Kidney glomerular epithelial cell (primary cell): ENCODE data around the gene OR2Z1.

Experiments used
- DNase-seq: peaks from one replicate; lab custom pipeline; 2025; lab: John Stamatoyannopoulos, UW

OR2Z1 gene, protein sequence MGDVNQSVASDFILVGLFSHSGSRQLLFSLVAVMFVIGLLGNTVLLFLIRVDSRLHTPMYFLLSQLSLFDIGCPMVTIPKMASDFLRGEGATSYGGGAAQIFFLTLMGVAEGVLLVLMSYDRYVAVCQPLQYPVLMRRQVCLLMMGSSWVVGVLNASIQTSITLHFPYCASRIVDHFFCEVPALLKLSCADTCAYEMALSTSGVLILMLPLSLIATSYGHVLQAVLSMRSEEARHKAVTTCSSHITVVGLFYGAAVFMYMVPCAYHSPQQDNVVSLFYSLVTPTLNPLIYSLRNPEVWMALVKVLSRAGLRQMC

DNA sequence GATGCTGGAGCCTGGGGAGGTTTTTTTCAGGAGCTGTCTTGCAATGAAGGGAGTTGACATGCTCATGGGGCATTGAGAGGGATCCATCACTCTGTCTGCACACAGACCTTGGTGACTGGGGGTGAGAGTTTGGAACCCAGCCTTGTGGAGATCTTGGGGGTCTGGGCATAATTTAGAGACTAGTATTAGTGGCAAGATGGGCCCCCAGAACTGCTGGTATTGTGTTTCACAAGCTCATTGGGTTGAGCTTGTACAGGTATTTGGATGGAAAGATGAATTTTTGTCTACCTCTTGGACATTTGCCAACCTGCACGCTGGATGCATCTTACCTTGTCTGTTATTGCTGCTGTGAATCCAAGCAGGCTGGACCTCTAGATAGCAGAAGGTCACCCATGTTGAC is at the start of gene OR2Z1:
TSS of gene OR2Z1 (plus strand) at position 301 of the 400 bp plus-strand sequence. CDS start 9,395 bp downstream, outside the sequence.
- DNase-seq = no peak

DNA sequence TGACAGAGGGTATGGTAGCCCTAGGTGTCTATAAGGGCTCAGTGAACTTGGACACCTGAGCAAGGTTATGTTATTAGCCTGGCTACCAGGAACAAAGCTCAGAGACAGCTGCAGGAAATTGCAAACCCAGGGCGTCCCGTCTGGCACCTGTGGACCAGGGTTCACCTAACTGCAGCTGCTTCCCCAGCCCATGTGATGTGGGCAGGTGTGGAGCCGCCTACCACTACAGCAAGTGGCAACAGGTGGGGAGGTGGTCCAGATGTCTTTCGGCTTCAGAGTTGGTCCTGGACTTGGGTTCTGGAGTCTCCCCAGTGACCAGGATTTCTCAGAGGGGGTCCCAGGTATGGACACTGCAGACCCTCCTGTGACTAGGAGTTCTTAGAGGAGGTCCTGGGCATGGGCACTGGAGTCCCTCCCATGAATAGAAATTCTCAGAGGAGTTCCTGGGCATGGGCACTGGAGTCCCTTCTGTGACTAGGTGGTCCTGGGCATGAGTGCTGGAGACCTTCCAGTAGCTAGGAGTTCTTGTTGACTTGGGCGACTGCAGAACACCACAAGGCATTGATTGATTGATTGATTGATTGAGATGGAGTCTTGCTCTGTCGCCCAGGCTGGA is 48.0 kb upstream of the OR2Z1 start:
- DNase-seq = no peak

DNA sequence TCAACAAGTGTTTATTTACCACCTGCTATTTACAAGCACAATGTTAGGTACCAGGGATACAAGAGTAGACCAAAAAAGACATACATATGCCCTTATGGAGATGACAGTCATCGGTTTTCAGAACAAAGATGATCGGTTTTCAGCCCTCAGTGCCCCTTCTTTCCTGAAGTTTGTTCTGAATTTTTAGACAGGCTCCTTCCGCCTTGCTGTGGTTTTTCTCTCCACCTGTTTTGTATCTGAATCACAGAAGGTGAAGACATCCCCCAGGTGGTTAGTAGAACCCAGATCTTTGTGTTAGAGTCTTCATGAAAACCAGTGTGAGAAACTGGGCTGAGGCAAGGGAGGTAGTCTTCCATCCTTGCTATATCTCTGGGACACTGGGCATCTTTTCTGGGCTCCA is 46.4 kb upstream of the OR2Z1 start:
- DNase-seq = no peak

- no peak for DNase-seq
Measured at GRCh38 chr19:8678244-8678807, 43.1 kb upstream of the OR2Z1 start.

DNA sequence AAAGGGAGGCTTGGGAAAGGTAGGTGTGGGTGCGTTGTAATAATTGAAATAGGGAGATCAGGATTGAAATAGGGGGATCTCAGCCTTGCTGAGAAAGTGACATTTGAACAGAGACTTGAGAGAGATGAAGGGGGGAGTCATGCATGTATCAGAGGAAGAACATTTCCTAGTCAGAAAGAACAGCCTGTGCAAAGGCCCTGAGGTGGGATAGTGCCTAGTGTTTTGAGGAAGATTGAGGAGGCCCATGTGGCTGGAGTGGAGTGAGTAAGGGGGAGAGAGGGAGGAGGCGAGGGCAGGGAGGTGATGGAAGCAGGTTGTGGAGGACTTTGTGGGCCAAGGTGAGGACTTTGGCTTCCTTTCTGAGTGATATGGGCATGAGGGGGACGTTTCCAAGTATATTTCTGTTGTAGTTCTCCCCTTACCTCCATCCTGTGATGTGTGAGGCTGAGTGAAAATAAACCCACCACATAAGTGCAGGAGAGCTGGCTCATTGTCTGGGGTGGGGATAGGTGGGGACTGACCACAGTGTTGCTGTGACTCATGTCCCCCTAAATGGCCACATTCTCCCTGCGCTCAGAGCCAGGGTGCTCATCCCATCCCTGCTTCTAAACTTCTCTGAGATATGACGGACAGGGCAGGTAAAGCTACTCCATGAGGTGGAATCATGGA is 40.6 kb upstream of the OR2Z1 start:
- DNase-seq = no peak

DNA sequence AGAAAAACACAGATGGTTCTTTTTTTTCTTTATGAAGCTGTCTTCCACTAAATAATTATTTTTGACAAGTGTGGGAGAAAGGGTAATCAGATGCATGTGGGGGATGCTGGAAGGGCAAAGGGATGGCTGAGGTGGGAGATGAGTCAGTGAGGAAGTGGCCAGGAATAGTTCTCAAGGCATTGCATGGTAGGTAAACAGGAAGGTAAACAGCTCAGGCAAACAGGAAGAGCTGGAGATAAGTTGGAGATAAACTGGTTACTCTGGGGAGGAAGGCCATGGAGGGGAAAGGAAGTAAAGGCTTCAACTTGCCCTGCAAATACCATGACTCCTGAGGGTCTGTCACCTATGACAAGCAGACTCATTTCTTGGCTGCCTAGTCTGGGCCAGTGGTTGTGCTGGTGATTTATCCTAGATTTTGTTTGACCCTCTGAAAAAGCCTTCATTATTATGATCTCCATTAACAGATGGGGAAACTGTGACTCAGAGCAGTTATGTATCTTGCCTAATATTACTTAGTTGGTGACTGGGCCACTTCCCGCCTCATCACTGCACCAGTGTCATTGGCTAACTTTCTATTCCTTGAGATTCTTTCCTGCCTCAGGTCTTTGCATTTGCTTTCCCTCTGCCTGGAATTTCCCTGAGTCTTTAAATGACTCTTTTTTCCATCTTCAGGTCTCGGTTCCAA is 39.9 kb upstream of the OR2Z1 start:
- no peak for DNase-seq

DNA sequence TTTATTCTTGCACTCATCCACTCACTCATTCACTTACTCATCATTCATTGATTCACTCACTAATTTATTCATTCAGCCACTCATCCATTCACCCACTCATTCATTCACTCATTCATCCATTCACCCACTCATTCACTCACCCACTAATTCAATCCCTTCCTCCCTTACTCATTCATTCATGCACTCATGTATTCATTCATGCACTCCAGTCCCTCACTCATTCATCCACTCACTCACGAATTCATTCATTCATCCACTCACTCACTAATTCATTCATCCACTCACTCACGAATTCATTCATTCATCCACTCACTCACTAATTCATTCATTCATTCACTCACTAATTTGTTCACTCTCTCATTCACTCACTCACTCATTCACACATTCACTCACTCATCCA is 39.0 kb upstream of the OR2Z1 start:
- no peak for DNase-seq

DNA sequence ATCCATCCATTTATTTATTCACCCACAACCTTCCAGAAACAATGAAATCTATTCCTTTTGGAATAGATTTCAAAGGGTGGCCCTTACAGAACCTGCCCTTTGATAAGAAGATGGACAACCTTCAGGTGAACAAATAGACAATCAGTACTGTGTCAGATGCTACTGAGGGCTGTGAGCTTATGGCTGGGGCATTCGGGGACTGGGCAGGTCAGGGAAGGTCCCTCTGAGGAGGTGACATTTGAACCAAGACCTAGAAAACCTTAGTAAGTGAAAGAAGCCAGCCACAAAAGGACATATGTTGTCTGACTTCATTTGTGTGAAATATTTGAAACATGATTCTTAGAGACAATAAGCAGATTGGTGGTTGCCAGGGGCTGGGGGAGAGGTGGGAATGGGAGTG is 38.5 kb upstream of the OR2Z1 start:
- no peak for DNase-seq

GRCh38 chr19:8684001-8684902 is 37.2 kb upstream of the OR2Z1 start:
- DNase-seq = no peak

DNA sequence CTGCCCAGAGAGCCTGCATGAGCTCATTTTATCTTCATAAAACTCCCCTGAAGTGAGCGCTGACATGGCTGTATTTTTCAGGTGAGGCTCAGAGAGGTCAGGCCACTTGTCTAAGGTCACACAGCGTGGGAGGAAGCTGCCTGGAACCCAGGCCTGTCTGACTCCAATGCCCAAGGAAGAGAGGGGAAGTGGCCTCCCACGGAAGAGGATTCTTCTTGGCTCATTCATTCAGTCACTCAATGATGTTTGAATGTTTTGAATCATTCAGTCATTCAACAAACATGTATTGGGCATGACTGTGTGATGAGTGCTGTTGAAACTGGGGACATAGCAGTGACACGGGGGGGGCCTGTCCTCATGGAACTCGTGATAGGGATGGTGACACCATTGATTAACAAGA is 34.9 kb upstream of the OR2Z1 start:
- DNase-seq = no peak

DNA sequence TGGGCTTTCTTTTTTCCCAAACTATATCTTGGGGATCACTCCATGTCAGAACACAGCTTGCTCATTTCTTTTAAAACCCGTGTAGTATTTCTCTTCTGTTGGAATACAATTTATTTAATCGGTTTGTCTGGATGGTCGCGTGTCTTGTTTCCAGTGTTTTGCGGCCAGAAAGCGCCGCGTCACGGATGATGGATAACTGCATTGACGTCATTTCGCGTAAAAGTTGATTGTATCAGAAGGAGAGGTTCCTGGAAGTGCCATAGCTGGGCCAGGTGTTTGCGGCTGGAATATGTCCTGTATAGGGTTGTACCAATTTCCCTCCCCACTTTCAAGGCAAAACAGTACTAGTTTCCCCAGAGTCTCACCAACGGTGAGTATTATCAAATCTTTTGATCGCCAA is 32.5 kb upstream of the OR2Z1 start:
- no peak for DNase-seq

DNA sequence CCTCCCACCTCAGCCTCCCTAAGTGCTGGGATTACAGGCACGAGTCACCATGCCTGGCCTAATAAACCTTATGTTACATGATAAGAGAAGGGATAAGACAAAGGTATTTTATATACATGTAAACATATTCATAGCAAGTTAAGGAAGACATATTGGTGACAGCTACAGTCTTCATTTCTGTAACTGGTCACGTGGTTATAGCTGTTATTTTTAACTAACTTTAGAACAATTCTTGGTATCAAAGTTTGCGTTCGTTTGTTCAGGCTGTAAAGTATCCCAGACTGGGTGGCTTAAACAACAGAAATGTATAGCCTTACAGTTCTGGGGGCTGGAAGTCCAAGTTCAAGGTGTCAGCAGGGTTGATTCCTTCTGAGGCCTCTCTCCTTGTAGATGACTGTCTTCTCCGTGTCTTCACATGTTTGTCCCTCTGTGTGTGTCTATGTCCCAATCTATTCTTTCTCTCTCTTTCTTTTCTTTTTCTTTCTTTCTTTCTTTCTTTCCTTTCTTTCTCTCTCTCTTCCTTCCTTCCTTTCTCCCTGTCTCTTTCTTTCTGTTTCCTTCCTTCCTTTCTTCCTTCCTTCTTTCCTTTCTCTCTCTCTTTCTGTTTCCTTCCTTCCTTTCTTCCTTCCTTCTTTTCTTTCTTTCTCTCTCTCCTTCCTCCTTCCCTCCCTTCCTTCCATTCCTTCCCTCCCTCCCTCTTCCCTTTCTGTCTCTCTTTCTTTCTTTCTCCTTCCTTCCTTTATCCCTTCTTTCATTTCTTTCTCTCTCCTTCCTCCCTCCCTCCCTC is 30.5 kb upstream of the OR2Z1 start:
- DNase-seq = no peak

DNA sequence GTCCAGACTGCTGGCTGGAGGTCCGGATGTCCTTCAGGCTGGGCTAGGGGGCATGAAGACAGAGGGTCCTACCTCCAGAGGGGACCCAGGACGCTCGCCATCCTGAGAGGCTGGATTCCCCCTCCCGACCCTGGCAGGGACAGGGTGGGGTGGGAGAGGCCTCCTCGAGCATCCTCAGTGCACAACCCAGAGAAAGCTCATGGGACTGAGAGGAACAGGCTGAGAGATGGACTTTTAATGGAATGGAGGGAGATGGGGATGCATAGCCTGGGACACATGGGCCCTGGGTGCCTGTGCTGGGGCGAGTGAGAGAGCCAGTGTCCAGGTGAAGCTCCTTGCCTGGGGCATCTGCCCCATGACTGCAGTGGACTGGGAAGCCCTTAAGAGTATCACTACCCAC is 25.9 kb upstream of the OR2Z1 start:
- DNase-seq = no peak

GRCh38 chr19:8695911-8696310 is 25.5 kb upstream of the OR2Z1 start:
- DNase-seq = no peak

GRCh38 chr19:8696993-8697392 is 24.4 kb upstream of the OR2Z1 start:
- DNase-seq = no peak

DNA sequence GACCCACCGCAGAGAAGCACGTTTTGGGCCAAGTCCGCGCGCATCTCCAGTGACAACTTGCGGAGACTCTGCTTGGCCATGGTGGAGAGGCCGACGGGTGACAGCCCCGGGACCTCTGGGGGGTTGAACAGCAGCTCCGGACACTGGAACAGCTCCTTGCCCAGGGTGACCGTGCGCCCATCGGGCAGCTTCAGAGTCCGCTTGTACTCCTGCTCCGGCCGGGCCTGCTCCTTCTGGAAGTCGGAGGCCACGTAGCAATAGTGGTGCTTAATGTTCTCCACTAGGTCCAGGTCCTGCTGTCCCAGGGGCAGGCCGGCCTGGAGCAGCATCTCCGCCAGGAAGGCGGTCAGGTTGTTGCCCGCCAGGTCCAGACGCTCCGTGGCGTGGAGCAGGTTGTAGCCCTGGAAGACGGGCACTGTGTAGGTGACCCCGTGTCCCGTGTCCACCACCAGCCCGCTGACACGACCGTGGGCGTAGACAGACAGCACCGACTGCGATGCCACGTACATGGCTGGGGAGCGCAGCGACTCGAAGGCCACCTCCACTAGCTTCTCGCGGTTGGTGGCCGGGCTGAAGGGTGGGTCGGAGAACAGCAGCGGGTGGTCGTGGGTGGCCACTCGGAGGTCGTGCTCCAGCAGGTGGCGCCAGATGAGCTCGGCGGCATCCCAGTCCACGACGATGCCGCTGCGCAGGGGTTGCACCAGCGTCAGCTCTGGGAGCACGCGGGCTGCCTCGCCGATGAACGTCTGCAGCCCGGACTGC is 23.6 kb upstream of the OR2Z1 start:
- no peak for DNase-seq

DNA sequence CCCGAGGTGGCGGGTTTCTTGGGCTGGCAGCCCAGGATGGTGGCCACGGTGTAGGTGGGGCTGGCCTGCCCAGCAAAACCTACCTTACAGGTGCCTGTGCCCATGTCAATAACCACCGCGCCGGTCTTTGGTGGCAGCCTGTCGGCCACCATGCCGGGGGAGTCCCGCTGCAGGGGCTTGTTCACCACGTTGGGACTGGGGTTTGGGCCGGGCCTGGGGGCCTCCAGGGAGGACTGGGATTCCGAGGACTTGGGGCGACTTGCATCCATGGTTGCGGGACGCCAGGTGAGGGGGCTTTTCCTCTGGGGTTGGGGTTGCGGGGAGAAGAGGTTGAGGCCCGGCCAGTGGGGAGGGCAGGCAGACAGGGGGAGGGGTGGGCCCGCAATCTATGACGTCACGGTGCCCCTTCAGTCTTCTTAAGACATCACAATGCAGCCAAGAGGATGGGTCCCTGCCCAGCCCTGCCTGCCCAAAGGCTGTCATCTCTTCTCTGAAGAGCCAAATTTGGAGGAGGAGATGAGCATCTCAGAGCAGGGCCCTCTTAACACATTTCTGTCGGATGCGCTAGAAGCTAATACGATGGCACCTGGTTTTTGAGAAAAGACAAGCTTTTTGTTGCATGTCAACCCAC is 22.9 kb upstream of the OR2Z1 start, which contains the start of gene ACTL9:
TSS of gene ACTL9 (minus strand) at position 363 of the 631 bp plus-strand sequence. CDS start at position 269, 94 bp downstream.
- no peak for DNase-seq

GRCh38 chr19:8699908-8700307 is 21.5 kb upstream of the OR2Z1 start:
- no peak for DNase-seq

DNA sequence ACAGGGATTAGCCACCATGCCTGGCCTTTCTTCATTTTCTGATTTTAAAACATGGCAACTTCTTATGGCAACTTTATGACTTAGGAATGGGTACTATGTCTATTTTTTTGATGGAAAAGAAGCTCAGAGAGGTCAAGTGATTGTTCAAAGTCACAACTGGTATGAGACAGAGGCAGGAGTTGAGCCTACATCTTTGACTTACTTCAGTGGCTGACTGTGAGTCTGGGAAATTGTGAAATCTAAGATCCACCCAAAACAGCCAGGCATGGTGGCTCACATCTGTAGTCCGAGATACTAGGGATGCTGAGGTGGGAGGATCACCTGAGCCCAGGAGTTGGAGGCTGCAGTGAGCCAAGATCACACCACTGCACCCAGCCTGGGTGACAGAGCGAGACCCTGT is 20.5 kb upstream of the OR2Z1 start:
- no peak for DNase-seq
